Type B pancreatic cell (in vitro differentiated cells): ENCODE data around the gene IDNK. TPM values are rescaled to one million over a fixed set of nuclear protein-coding genes. Genes with fewer than 3 reads are reported as not detected.
"Not testable (repeated sequence)": the region's sequence is repeated elsewhere in the genome, so short reads cannot be mapped to it uniquely, and the experiment has no call there.

Experiments
- DNase-seq: peaks from one replicate; pipeline ENCODE4 v3.0.0; 2021; ENCODE audit warnings: mixed read lengths; ENCODE audit not compliant: unreplicated experiment; ENCODE audit errors: extremely low spot score
- H3K27ac Mint-ChIP-seq: 2 replicates; pipeline ENCODE4 v1.8.0; 2021; ENCODE audit warnings: mild to moderate bottlenecking, mixed read lengths
- H3K27me3 Mint-ChIP-seq: 2 replicates; pipeline ENCODE4 v1.8.0; 2021; ENCODE audit warnings: mixed read lengths
- H3K36me3 Mint-ChIP-seq: 2 replicates; pipeline ENCODE4 v1.8.0; 2021; ENCODE audit warnings: mixed read lengths
- H3K4me1 Mint-ChIP-seq: one replicate; pipeline ENCODE4 v1.8.0; 2021; ENCODE audit warnings: mixed read lengths; ENCODE audit not compliant: unreplicated experiment
- H3K4me3 Mint-ChIP-seq: 2 replicates; pipeline ENCODE4 v1.8.0; 2021; ENCODE audit warnings: mild to moderate bottlenecking, mixed read lengths
- H3K9me3 Mint-ChIP-seq: 2 replicates; pipeline ENCODE4 v1.8.0; 2021; ENCODE audit warnings: mixed read lengths
- CTCF ChIP-seq: fragments of 200-600 bp; sonication (generic); conservative IDR thresholded peaks from 2 replicates; pipeline ENCODE4 v1.5.0; 2021; ENCODE audit warnings: antibody characterized with exemption, mild to moderate bottlenecking
- total RNA-seq: library from RNA; stranded (reverse); gene quantifications from 2 replicates; pipeline ENCODE4 v1.2.1, GENCODE V29; 2021; ENCODE audit warnings: low replicate concordance

Gene IDNK
- total RNA-seq, 1 donor from 2014 or later = 4.4 TPM

- H3K27ac Mint-ChIP-seq = no peak overlapping the region
- no peak for DNase-seq
- H3K36me3 Mint-ChIP-seq = no peaks in the 10 kb centered on the region
- H3K4me3 Mint-ChIP-seq = no peak overlapping the region
- H3K9me3 Mint-ChIP-seq = no peaks in the 10 kb centered on the region
- no peaks in the 10 kb centered on the region for H3K4me1 Mint-ChIP-seq
- no peak for TF ChIP-seq CTCF
- no peaks in the 10 kb centered on the region for H3K27me3 Mint-ChIP-seq
Measured at GRCh38 chr9:83588256-83588655, 34.7 kb upstream of the IDNK start.

DNA sequence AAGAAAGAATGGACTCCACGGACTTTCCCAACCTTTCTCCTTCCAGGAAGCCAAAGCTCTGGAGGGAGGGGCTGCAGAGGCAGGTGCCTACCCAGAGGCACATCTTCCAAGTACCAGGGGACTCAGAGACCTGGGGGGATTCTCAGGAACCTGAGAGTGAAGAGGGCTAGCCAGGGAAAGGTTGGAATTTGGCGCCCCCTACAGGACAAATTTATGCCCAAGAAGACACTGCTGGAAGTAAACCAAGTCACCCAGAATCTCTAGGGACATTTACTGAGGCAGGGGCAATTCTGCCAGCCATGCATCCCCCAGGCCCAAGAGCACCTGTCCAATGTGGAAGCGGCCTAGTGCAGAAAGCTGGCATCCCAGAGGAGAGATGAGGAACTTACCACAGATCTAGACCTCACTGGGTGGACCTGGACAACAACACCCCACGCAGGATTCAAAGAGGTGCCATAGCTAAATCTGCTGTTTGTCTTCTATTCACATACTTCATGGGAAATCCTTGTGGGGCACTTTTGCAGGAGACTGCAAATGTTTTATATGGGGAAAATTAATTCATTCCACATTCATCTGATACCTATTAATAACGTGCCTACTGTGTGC, 25.9 kb upstream of the IDNK start:
- Mint-ChIP-seq H3K36me3 (no peaks in the 10 kb centered on the region), H3K4me3 (no peak overlapping the region), H3K9me3 (no peaks in the 10 kb centered on the region), H3K27me3 (peaks cover 22% of the 10 kb centered on the region), H3K27ac (no peak overlapping the region), H3K4me1 (no peaks in the 10 kb centered on the region)
- DNase-seq = no peak
- TF ChIP-seq CTCF = peak; percentile 84

- peaks cover 29% of the 10 kb centered on the region for H3K27me3 Mint-ChIP-seq
- no peaks in the 10 kb centered on the region for H3K36me3 Mint-ChIP-seq
- DNase-seq = no peak
- no peak overlapping the region for H3K27ac Mint-ChIP-seq
- H3K9me3 Mint-ChIP-seq = no peaks in the 10 kb centered on the region
- H3K4me3 Mint-ChIP-seq = no peak overlapping the region
- H3K4me1 Mint-ChIP-seq = no peaks in the 10 kb centered on the region
- TF ChIP-seq CTCF = no peak
Measured at GRCh38 chr9:83598487-83598886, 24.5 kb upstream of the IDNK start.

DNA sequence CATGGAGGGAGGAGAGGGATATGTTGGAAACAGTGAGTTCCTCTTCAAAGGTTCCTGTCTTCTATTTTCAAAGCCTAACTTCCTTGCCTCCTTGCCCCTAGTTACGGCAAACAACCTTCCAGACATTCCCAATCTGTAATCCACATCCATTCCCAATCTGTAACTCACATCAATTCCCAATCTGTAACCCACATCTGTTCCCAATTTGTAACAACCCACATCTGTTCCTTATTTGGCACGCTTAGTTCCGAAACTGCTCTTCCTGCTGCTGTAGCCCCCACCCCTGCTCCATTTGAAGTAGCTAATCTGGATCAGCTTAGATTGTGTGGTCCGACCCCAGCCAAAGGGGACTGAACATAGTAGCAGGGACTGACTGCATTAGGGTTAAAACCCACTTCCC, 23.9 kb upstream of the IDNK start:
- DNase-seq = no peak
- Mint-ChIP-seq H3K4me3 (no peak overlapping the region), H3K27ac (no peak overlapping the region), H3K4me1 (no peaks in the 10 kb centered on the region), H3K27me3 (peaks cover 32% of the 10 kb centered on the region), H3K36me3 (no peaks in the 10 kb centered on the region), H3K9me3 (no peaks in the 10 kb centered on the region)
- TF ChIP-seq CTCF = no peak

- H3K4me1 Mint-ChIP-seq = no peaks in the 10 kb centered on the region
- DNase-seq = no peak
- H3K27ac Mint-ChIP-seq = no peak overlapping the region
- no peak for TF ChIP-seq CTCF
- no peaks in the 10 kb centered on the region for H3K9me3 Mint-ChIP-seq
- no peak overlapping the region for H3K4me3 Mint-ChIP-seq
- peaks cover 41% of the 10 kb centered on the region for H3K27me3 Mint-ChIP-seq
- H3K36me3 Mint-ChIP-seq = no peaks in the 10 kb centered on the region
Measured at GRCh38 chr9:83601463-83601862, 21.5 kb upstream of the IDNK start.

GRCh38 chr9:83607620-83608019, 15.3 kb upstream of the IDNK start:
- not testable (repeated sequence) for H3K4me1 Mint-ChIP-seq, DNase-seq, H3K4me3 Mint-ChIP-seq, H3K27ac Mint-ChIP-seq, H3K9me3 Mint-ChIP-seq, H3K36me3 Mint-ChIP-seq
- H3K27me3 Mint-ChIP-seq = peaks cover 37% of the 10 kb centered on the region

DNA sequence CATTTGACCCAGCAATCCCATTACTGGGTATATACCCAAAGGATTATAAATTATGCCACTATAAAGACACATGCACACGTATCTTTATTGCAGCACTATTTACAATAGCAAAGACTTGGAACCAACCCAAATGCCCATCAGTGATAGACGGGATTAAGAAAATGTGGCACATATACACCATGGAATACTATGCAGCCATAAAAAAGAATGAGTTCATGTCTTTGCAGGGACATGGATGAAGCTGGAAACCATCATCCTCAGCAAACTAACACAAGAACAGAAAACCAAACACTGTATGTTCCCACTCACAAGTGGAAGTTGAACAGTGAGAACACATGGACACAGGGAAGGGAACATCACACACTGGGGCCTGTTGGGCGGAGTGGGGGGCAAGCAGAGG, 9.6 kb upstream of the IDNK start:
- not testable (repeated sequence) for H3K27ac Mint-ChIP-seq, DNase-seq, H3K9me3 Mint-ChIP-seq, H3K4me3 Mint-ChIP-seq, H3K36me3 Mint-ChIP-seq, H3K4me1 Mint-ChIP-seq
- peaks cover 19% of the 10 kb centered on the region for H3K27me3 Mint-ChIP-seq
